Memory B cell (primary cell): ENCODE data around the gene CRABP1.

Experiments used
- ATAC-seq: fragments of 150-1000 bp; cut with Tn5 transposase; 2 replicates; pipeline ENCODE4 v1.10.0; 2021; ENCODE audit warnings: low read depth, mild to moderate bottlenecking, moderate library complexity
- DNase-seq, 2 donors: peaks; one replicate each; pipeline ENCODE4 v3.0.0; 2022; ENCODE audit warnings: low spot score in 2 of 2
- H3K27ac Mint-ChIP-seq: one replicate; pipeline ENCODE4 v1.8.0; 2022; ENCODE audit warnings: mild to moderate bottlenecking, moderate library complexity, mixed read lengths
- H3K27me3 Mint-ChIP-seq: one replicate; pipeline ENCODE4 v1.8.0; 2022; ENCODE audit warnings: mixed read lengths
- H3K36me3 Mint-ChIP-seq: one replicate; pipeline ENCODE4 v1.8.0; 2022; ENCODE audit warnings: mild to moderate bottlenecking, mixed read lengths
- H3K4me1 Mint-ChIP-seq: one replicate; pipeline ENCODE4 v1.8.0; 2022; ENCODE audit warnings: mixed read lengths
- H3K4me3 Mint-ChIP-seq: one replicate; pipeline ENCODE4 v1.8.0; 2022; ENCODE audit warnings: mild to moderate bottlenecking, moderate library complexity, mixed read lengths
- H3K9me3 Mint-ChIP-seq: one replicate; pipeline ENCODE4 v1.8.0; 2022; ENCODE audit warnings: mixed read lengths

CRABP1 gene

GRCh38 chr15:78323693-78324092 is 16.5 kb upstream of the CRABP1 start:
- Mint-ChIP-seq H3K4me3 (no peak overlapping the region), H3K4me1 (no peaks in the 10 kb centered on the region), H3K27ac (no peak overlapping the region), H3K36me3 (no peaks in the 10 kb centered on the region), H3K9me3 (no peaks in the 10 kb centered on the region), H3K27me3 (peaks cover 2% of the 10 kb centered on the region)
- DNase-seq (no peak), ATAC-seq (no peak)

DNA sequence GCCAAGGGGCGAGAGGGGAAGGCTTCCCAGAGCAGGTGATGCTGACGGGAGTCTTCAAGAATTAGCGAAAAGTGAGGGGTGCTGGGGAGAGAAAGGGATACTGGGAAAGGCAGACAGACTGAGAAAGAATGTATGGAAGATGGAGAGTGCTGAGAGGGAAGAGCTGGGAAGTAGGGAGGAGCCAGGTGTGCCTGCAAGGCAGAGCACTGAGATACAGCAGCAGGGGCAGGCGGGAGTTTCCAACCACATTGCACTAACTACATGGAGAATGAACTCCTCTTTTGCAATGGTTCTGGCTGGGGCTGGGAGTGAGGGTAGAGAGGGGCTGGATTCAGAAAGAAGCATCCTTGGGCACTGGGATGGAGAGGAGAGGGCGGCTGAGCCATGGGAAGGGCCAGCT is 16.0 kb upstream of the CRABP1 start:
- Mint-ChIP-seq H3K4me3 (no peak overlapping the region), H3K4me1 (no peaks in the 10 kb centered on the region), H3K36me3 (no peaks in the 10 kb centered on the region), H3K27ac (no peak overlapping the region), H3K27me3 (peaks cover 2% of the 10 kb centered on the region), H3K9me3 (no peaks in the 10 kb centered on the region)
- ATAC-seq: no peak
- DNase-seq: no peak

GRCh38 chr15:78325092-78325843 is 14.9 kb upstream of the CRABP1 start:
- H3K4me1 Mint-ChIP-seq: no peaks in the 10 kb centered on the region
- H3K9me3 Mint-ChIP-seq: no peaks in the 10 kb centered on the region
- H3K27me3 Mint-ChIP-seq: peaks cover 3% of the 10 kb centered on the region
- DNase-seq (no peak), ATAC-seq (no peak)
- H3K36me3 Mint-ChIP-seq: no peaks in the 10 kb centered on the region
- no peak overlapping the region for H3K27ac Mint-ChIP-seq
- H3K4me3 Mint-ChIP-seq: no peak overlapping the region

- Mint-ChIP-seq H3K4me1 (no peaks in the 10 kb centered on the region), H3K27ac (no peak overlapping the region), H3K4me3 (no peak overlapping the region), H3K36me3 (no peaks in the 10 kb centered on the region), H3K27me3 (peaks cover 2% of the 10 kb centered on the region), H3K9me3 (no peaks in the 10 kb centered on the region)
- DNase-seq (no peak), ATAC-seq (no peak)
Observed at GRCh38 chr15:78327466-78327865, 12.7 kb upstream of the CRABP1 start.

GRCh38 chr15:78329625-78330024 is 10.5 kb upstream of the CRABP1 start:
- ATAC-seq (no peak), DNase-seq (no peak)

DNA sequence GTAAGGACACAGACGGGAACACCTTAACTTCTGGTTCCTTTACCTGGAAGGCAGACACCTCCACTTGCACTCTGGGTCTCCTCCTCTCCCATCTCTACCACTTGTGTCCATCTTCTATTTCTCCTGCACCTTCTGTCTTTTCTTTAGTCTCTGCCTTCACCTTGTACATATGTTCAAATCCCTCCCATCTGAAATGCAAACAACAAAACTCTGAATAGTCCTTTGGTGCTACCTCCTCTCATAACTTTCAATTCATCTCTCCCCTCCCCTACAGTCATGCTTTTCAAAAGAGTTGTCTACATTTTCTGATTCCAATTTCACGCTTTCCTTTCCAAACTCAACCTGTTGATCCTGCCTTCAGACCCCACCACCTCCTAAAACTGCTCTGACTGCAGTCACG is 5.3 kb upstream of the CRABP1 start:
- Mint-ChIP-seq H3K4me1 (no peaks in the 10 kb centered on the region), H3K27me3 (peaks cover 14% of the 10 kb centered on the region), H3K9me3 (no peaks in the 10 kb centered on the region), H3K27ac (no peak overlapping the region), H3K4me3 (no peak overlapping the region), H3K36me3 (no peaks in the 10 kb centered on the region)
- DNase-seq (no peak), ATAC-seq (no peak)

More at GRCh38 chr15:78329625-78330024, 10.5 kb upstream of the CRABP1 start:
- H3K36me3 Mint-ChIP-seq: no peaks in the 10 kb centered on the region
- H3K27me3 Mint-ChIP-seq: peaks cover 5% of the 10 kb centered on the region
- H3K4me1 Mint-ChIP-seq: no peaks in the 10 kb centered on the region
- H3K27ac Mint-ChIP-seq: no peak overlapping the region
- H3K9me3 Mint-ChIP-seq: no peaks in the 10 kb centered on the region
- H3K4me3 Mint-ChIP-seq: no peak overlapping the region

DNA sequence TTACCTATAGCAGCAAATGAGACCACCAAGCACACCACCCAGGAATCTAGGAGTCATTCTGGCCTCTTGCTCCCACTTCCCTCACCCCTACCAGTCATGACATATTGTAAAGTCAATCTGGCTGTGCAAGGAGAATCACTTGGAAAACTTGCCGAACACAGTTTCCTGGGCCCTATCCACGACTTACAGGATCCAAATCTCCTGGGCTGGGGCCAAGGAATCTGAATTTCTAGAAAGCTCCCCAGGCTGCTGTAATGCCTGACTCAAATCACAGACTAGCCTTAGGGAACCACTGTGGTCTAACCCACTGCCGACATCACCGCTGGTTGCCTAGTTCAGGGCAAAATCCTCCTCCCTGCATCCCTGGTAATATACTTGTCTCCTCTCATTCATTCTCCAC is 4.2 kb upstream of the CRABP1 start:
- Mint-ChIP-seq H3K27me3 (peaks cover 14% of the 10 kb centered on the region), H3K4me1 (no peaks in the 10 kb centered on the region), H3K36me3 (no peaks in the 10 kb centered on the region), H3K9me3 (no peaks in the 10 kb centered on the region), H3K27ac (no peak overlapping the region), H3K4me3 (no peak overlapping the region)
- ATAC-seq (no peak), DNase-seq (no peak)

- ATAC-seq: no peak
- peaks cover 15% of the 10 kb centered on the region for H3K27me3 Mint-ChIP-seq
- H3K27ac Mint-ChIP-seq: no peak overlapping the region
- H3K36me3 Mint-ChIP-seq: no peaks in the 10 kb centered on the region
- DNase-seq: no peak
- H3K4me3 Mint-ChIP-seq: no peak overlapping the region
- H3K9me3 Mint-ChIP-seq: no peaks in the 10 kb centered on the region
- no peaks in the 10 kb centered on the region for H3K4me1 Mint-ChIP-seq
Observed at GRCh38 chr15:78338781-78339180, 1.4 kb upstream of the CRABP1 start.

DNA sequence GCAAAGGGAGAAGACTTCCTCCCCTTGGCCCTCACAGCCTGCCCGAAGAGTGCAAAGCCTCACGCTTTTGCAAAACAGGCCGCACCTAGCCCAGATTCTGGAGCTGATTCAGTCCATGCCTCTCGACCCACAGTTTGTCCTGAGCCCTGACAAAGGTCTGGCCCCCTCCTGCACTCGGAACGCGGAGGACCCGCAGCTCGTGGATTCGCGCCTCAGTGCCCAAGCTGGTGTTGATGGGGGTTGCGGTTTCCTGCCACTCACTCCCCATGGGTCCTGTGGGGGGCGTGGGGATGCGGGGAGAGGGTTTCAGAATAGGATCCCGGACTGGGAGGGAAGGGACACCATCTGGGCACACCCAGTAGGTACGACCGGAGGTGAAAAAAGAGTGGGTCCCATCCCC is 594 bp upstream of the CRABP1 start:
- ATAC-seq (no peak), DNase-seq (no peak)
- H3K4me1 Mint-ChIP-seq: no peaks in the 10 kb centered on the region
- H3K4me3 Mint-ChIP-seq: no peak overlapping the region
- peaks cover 15% of the 10 kb centered on the region for H3K27me3 Mint-ChIP-seq
- H3K27ac Mint-ChIP-seq: no peak overlapping the region
- H3K9me3 Mint-ChIP-seq: no peaks in the 10 kb centered on the region
- no peaks in the 10 kb centered on the region for H3K36me3 Mint-ChIP-seq

DNA sequence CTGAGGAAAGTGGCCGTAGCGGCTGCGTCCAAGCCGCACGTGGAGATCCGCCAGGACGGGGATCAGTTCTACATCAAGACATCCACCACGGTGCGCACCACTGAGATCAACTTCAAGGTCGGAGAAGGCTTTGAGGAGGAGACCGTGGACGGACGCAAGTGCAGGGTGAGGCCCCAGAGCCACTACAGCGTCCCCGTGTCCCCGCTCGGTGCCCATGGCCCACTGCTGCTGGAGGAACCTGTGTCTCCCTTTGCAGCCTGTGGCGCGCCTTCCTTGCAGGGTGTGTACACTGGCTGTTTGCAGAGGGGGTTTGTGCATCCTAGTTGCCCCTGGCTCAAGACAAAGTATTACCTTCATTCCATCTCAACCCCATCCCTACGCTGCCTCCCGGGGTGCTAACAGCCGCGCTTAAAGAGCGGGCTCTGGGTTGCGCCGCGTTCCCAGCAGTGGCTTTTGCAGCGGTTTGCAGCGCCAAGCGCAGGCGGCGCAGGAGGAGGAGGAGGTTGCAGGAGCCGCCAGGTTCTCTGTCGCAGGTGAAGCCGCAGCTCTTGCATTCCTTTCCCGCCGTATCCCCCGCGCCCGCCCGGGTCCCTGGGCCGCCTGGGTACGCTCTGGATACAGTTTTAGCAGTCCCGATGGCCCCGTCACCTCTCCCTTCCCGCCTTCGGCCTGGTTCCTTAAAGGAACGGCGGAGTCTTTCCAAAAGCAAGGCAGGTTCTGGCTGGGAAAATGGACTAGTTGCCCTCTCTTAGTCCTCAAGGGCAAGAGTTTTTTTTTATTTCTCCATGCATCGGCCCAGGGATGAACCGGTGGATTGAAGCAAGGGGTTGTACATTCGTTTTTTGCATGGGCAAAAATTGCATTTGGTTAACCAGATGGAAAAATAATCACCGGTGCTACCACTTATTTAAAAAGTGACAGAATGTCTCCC is 1.2 kb downstream of the CRABP1 start:
- Mint-ChIP-seq H3K27me3 (peaks cover 15% of the 10 kb centered on the region), H3K36me3 (no peaks in the 10 kb centered on the region), H3K9me3 (no peaks in the 10 kb centered on the region), H3K4me3 (no peak overlapping the region), H3K4me1 (no peaks in the 10 kb centered on the region), H3K27ac (no peak overlapping the region)
- no peak for ATAC-seq
- no peak for DNase-seq

- Mint-ChIP-seq H3K4me1 (no peaks in the 10 kb centered on the region), H3K4me3 (no peak overlapping the region), H3K27me3 (peaks cover 15% of the 10 kb centered on the region), H3K9me3 (no peaks in the 10 kb centered on the region), H3K27ac (no peak overlapping the region), H3K36me3 (no peaks in the 10 kb centered on the region)
- DNase-seq (no peak), ATAC-seq (no peak)
Observed at GRCh38 chr15:78342021-78342420, 1.9 kb downstream of the CRABP1 start.

GRCh38 chr15:78343276-78344060 is 3.3 kb downstream of the CRABP1 start:
- Mint-ChIP-seq H3K27ac (no peak overlapping the region), H3K27me3 (peaks cover 17% of the 10 kb centered on the region), H3K4me3 (no peak overlapping the region), H3K4me1 (no peaks in the 10 kb centered on the region), H3K9me3 (no peaks in the 10 kb centered on the region), H3K36me3 (no peaks in the 10 kb centered on the region)
- DNase-seq (no peak), ATAC-seq (no peak)

DNA sequence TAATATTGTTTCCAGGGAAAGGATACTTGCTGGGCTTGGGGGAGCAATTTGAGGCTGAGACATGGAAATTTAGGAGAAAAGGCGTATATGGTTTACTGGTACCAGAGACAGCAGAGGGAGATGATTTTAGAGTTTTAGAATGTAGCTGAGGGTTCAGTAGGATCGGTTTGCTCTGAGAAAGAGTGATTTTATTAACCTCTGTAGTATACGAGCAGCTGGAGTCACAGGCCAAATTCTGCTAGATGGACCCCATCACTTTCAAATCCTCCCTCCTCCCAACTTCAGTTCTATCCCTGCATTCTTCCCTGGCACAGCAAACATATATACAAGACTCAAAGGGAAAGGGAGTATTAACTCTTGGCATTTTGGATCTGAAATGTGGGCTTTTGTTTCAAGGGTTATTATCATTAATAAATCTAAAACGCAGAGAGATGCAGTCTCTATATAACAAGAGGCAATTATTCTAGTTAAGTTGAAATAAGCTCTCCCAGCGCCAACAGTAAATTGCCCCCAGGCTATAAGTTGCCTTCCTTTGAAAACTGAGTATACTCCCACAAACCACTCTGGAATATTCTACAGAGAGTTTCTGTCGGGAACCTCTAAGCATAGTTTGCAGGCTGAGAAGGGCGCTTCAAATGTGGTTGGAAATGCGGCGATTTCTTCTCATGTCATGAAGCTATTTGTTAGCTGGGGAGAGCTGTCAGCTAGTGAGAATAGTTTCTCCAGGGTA is 5.4 kb downstream of the CRABP1 start:
- no peak overlapping the region for H3K4me3 Mint-ChIP-seq
- H3K9me3 Mint-ChIP-seq: no peaks in the 10 kb centered on the region
- H3K27ac Mint-ChIP-seq: no peak overlapping the region
- no peaks in the 10 kb centered on the region for H3K36me3 Mint-ChIP-seq
- peaks cover 11% of the 10 kb centered on the region for H3K27me3 Mint-ChIP-seq
- H3K4me1 Mint-ChIP-seq: no peaks in the 10 kb centered on the region
- DNase-seq (no peak), ATAC-seq (no peak)
